Body of pancreas (tissue), 4 donors: ENCODE measurements around the gene FAT2. TPM values are rescaled to one million over a fixed set of nuclear protein-coding genes. Genes with fewer than 3 reads are reported as not detected.

Source experiments
- ATAC-seq: fragments of 150-250 bp; one replicate; pipeline ENCODE4 v1.9.1; 2016
- DNase-seq, 4 donors: peaks; one replicate each; pipeline ENCODE4 v3.0.0-alpha.2; 2019
- H3K27ac ChIP-seq, 4 donors: fragments of 200-600 bp; sonication (generic); 1 replicate in 3 of 4; 2 replicates in 1 of 4; pipeline versions ENCODE4 v1.5.1 to v1.6.1; 2016 to 2019; ENCODE audit warnings: mild to moderate bottlenecking in 1 of 4, mixed read lengths in 1 of 4, moderate library complexity in 1 of 4
- H3K27me3 ChIP-seq, 2 donors: fragments of 200-600 bp; sonication (generic); one replicate each; pipeline ENCODE4 v1.6.0; 2016; ENCODE audit warnings: mild to moderate bottlenecking in 1 of 2
- H3K36me3 ChIP-seq, 2 donors: fragments of 200-600 bp; sonication (generic); replicated peaks in 1 of 2; 2 replicates each; pipeline ENCODE4 v1.5.1; 2016; ENCODE audit warnings: low read depth in 2 of 2; ENCODE audit not compliant: insufficient read depth in 1 of 2
- H3K4me1 ChIP-seq: fragments of 200-600 bp; sonication (generic); one replicate; pipeline ENCODE4 v1.6.0; 2016
- H3K4me3 ChIP-seq, 2 donors: fragments of 200-600 bp; sonication (generic); 1 replicate in 1 of 2; 2 replicates in 1 of 2; pipeline ENCODE4 v1.5.1; 2016 to 2019
- H3K9me3 ChIP-seq, 3 donors: fragments of 200-600 bp; sonication (generic); 1 replicate in 2 of 3; 2 replicates in 1 of 3; pipeline ENCODE4 v1.5.1; 2016
- CTCF ChIP-seq, 7 experiments: fragments of 450-650 bp in 4 of 7; fragments of 200-600 bp in 3 of 7; sonication (generic) in 3 of 7; IDR thresholded peaks; one replicate each; pipeline ENCODE4 v1.5.1; 2016 to 2019; ENCODE audit warnings: antibody characterized with exemption in 7 of 7
- POLR2A ChIP-seq, 3 donors: fragments of 450-650 bp; IDR thresholded peaks; one replicate each; pipeline ENCODE4 v1.6.1; 2016; ENCODE audit warnings: antibody characterized with exemption in 3 of 3, mild to moderate bottlenecking in 2 of 3
- WGBS, 2 donors: methylation state at CpG; one replicate each; pipeline ENCODE4 v1.1.5; 2017; 5-methylcytosine and 5-hydroxymethylcytosine counted together
- intact Hi-C: fragments of 100-400 bp; cut with DNase I; formaldehyde crosslinking; loops from one replicate; pipeline ENCODE4 v1.15.1; 2023
- total RNA-seq, 2 donors: library from RNA; depleted of rRNA; stranded (reverse); fragments of >200 nt; gene quantifications; one replicate each; pipeline ENCODE4 v1.1.0, GENCODE V29; 2016

Gene FAT2
- total RNA-seq, 2 donors from 2014 or later, result not detected

GRCh38 chr5:151570058-151570457, 21.1 kb downstream of the FAT2 start:
- Histone ChIP-seq H3K9me3 (no peaks in the 10 kb centered on the region), H3K27me3 (no peaks in the 10 kb centered on the region), H3K4me3 (no peak overlapping the region), H3K4me1 (peaks cover 4% of the 10 kb centered on the region), H3K27ac (no peak overlapping the region), H3K36me3 (no peaks in the 10 kb centered on the region)
- DNase-seq (no peak), ATAC-seq (no peak)
- TF ChIP-seq POLR2A (IDR thresholded peaks at IDR 0.05), result no peak
- TF ChIP-seq CTCF (IDR thresholded peaks at IDR 0.05), result no peak
- intact Hi-C loops, result no loop called here
- WGBS, 2 donors, result 48 to 55% methylated on average over 2 of the region's 2 CpGs

- no peak for ATAC-seq
- intact Hi-C loops, result no loop called here
- peaks cover 4% of the 10 kb centered on the region for H3K4me1 ChIP-seq
These were observed 21.7 kb downstream of the FAT2 start for GRCh38 chr5:151569132-151570046.

GRCh38 chr5:151568036-151568435, 23.1 kb downstream of the FAT2 start:
- Histone ChIP-seq H3K4me3 (no peak overlapping the region), H3K27ac (no peak overlapping the region), H3K36me3 (no peaks in the 10 kb centered on the region), H3K4me1 (peaks cover 4% of the 10 kb centered on the region), H3K9me3 (no peaks in the 10 kb centered on the region), H3K27me3 (no peaks in the 10 kb centered on the region)
- ATAC-seq, result no peak
- 74 to 88% methylated on average over 5 to 7 of the region's 7 CpGs for WGBS, 2 donors
- TF ChIP-seq CTCF (IDR thresholded peaks at IDR 0.05), result no peak
- TF ChIP-seq POLR2A (IDR thresholded peaks at IDR 0.05), result no peak
- no peak for DNase-seq
- intact Hi-C loops, result no loop called here

More at GRCh38 chr5:151569132-151570046, 21.7 kb downstream of the FAT2 start:
- Histone ChIP-seq H3K9me3 (no peaks in the 10 kb centered on the region), H3K4me3 (no peak overlapping the region), H3K27ac (no peak overlapping the region), H3K27me3 (no peaks in the 10 kb centered on the region), H3K36me3 (no peaks in the 10 kb centered on the region)
- no peak for TF ChIP-seq CTCF (IDR thresholded peaks at IDR 0.05)
- no peak for TF ChIP-seq POLR2A (IDR thresholded peaks at IDR 0.05)
- WGBS, 2 donors, result 63 to 66% methylated on average over 8 of the region's 8 CpGs
- DNase-seq, result no peak

- Histone ChIP-seq H3K36me3 (no peaks in the 10 kb centered on the region), H3K4me3 (no peak overlapping the region), H3K27ac (no peak overlapping the region), H3K9me3 (no peaks in the 10 kb centered on the region), H3K4me1 (peaks cover 4% of the 10 kb centered on the region), H3K27me3 (no peaks in the 10 kb centered on the region)
- no peak for TF ChIP-seq POLR2A (IDR thresholded peaks at IDR 0.05)
- ATAC-seq (no peak), DNase-seq (no peak)
- intact Hi-C loops, result no loop called here
- 83 to 93% methylated on average over 5 to 11 of the region's 11 CpGs for WGBS, 2 donors
These were observed 25.2 kb downstream of the FAT2 start for GRCh38 chr5:151565971-151566370.

GRCh38 chr5:151562019-151562707, 29.0 kb downstream of the FAT2 start:
- DNase-seq (no peak), ATAC-seq (no peak)
- Histone ChIP-seq H3K4me3 (no peak overlapping the region), H3K36me3 (no peaks in the 10 kb centered on the region), H3K4me1 (no peaks in the 10 kb centered on the region), H3K27ac (no peak overlapping the region), H3K9me3 (no peaks in the 10 kb centered on the region), H3K27me3 (no peaks in the 10 kb centered on the region)
- intact Hi-C loops, result no loop called here
- TF ChIP-seq CTCF (IDR thresholded peaks at IDR 0.05), result no peak
- 75 to 79% methylated on average over 8 of the region's 8 CpGs for WGBS, 2 donors
